Measurements from ENCODE around the gene GBGT1. TPM values are rescaled to one million over a fixed set of nuclear protein-coding genes. Genes with fewer than 3 reads are reported as not detected.

GBGT1 gene
- total RNA-seq, 1 donor from 2014 or later = 1.3 TPM

GRCh38 chr9:133151041-133151440, 12.7 kb downstream of the GBGT1 start:
- no peaks in the 10 kb centered on the region for H3K36me3 Mint-ChIP-seq (ENCODE audit: unreplicated experiment)
- peaks cover 17% of the 10 kb centered on the region for H3K27me3 Mint-ChIP-seq (ENCODE audit: unreplicated experiment)
- peaks cover 20% of the 10 kb centered on the region for H3K9me3 Mint-ChIP-seq (ENCODE audit: unreplicated experiment)
- no peak overlapping the region for H3K27ac Mint-ChIP-seq (ENCODE audit: unreplicated experiment)
- peak; percentile 8 for DNase-seq
- no peak for TF ChIP-seq CTCF (IDR thresholded peaks at IDR 0.05; ENCODE audit: partially characterized antibody, unreplicated experiment)
- H3K4me1 Mint-ChIP-seq (ENCODE audit: low read depth, unreplicated experiment) = peaks cover 8% of the 10 kb centered on the region
- no peak overlapping the region for H3K4me3 Mint-ChIP-seq (ENCODE audit: unreplicated experiment)

GRCh38 chr9:133149130-133150015, 14.3 kb downstream of the GBGT1 start:
- Mint-ChIP-seq H3K27ac (ENCODE audit: unreplicated experiment) (peak overlapping the region; percentile 43), H3K4me3 (ENCODE audit: unreplicated experiment) (peak overlapping the region; percentile 42)
- no peak for TF ChIP-seq CTCF (IDR thresholded peaks at IDR 0.05; ENCODE audit: partially characterized antibody, unreplicated experiment)

GRCh38 chr9:133148199-133149129, 15.2 kb downstream of the GBGT1 start:
- H3K4me3 Mint-ChIP-seq (ENCODE audit: unreplicated experiment) = peak overlapping the region; percentile 98
- DNase-seq = no peak
- peaks cover 33% of the 10 kb centered on the region for H3K9me3 Mint-ChIP-seq (ENCODE audit: unreplicated experiment)
- no peak for TF ChIP-seq CTCF (IDR thresholded peaks at IDR 0.05; ENCODE audit: partially characterized antibody, unreplicated experiment)
- peaks cover 22% of the 10 kb centered on the region for H3K4me1 Mint-ChIP-seq (ENCODE audit: low read depth, unreplicated experiment)
- H3K27ac Mint-ChIP-seq (ENCODE audit: unreplicated experiment) = peak overlapping the region; percentile 98
- H3K36me3 Mint-ChIP-seq (ENCODE audit: unreplicated experiment) = no peaks in the 10 kb centered on the region
- H3K27me3 Mint-ChIP-seq (ENCODE audit: unreplicated experiment) = peaks cover 25% of the 10 kb centered on the region

More at GRCh38 chr9:133149130-133150015, 14.3 kb downstream of the GBGT1 start:
- Mint-ChIP-seq H3K4me1 (ENCODE audit: low read depth, unreplicated experiment) (peaks cover 22% of the 10 kb centered on the region), H3K9me3 (ENCODE audit: unreplicated experiment) (peaks cover 29% of the 10 kb centered on the region), H3K27me3 (ENCODE audit: unreplicated experiment) (peaks cover 25% of the 10 kb centered on the region), H3K36me3 (ENCODE audit: unreplicated experiment) (no peaks in the 10 kb centered on the region)
- DNase-seq = peak; percentile 81

- H3K4me1 Mint-ChIP-seq (ENCODE audit: low read depth, unreplicated experiment) = peaks cover 22% of the 10 kb centered on the region
- peaks cover 25% of the 10 kb centered on the region for H3K27me3 Mint-ChIP-seq (ENCODE audit: unreplicated experiment)
- no peaks in the 10 kb centered on the region for H3K36me3 Mint-ChIP-seq (ENCODE audit: unreplicated experiment)
- TF ChIP-seq CTCF (IDR thresholded peaks at IDR 0.05; ENCODE audit: partially characterized antibody, unreplicated experiment) = peak; percentile 94
- H3K27ac Mint-ChIP-seq (ENCODE audit: unreplicated experiment) = peak overlapping the region; percentile 98
- peak; percentile 91 for DNase-seq
- H3K4me3 Mint-ChIP-seq (ENCODE audit: unreplicated experiment) = peak overlapping the region; percentile 98
- H3K9me3 Mint-ChIP-seq (ENCODE audit: unreplicated experiment) = peaks cover 33% of the 10 kb centered on the region
Observed at GRCh38 chr9:133147412-133148198, 16.1 kb downstream of the GBGT1 start.

Data from glutamatergic neuron (in vitro differentiated cells).